Karpas-422 (cell line): ENCODE data around the gene BSPRY. TPM values are rescaled to one million over a fixed set of nuclear protein-coding genes. Genes with fewer than 3 reads are reported as not detected.
A peak's percentile ranks its signal among the peaks of the same experiment; 100 is the strongest.

Experiments used
- DNase-seq: peaks from one replicate; pipeline ENCODE4 v3.0.0-alpha.2; 2015
- H2AFZ ChIP-seq: fragments of 200-600 bp; sonication (generic); 2 replicates; pipeline ENCODE4 v1.6.1; 2014; ENCODE audit warnings: antibody characterized with exemption, low read length, mixed read lengths
- H3K27ac ChIP-seq: fragments of 200-600 bp; sonication (generic); 2 replicates; pipeline ENCODE4 v1.5.1; 2014; ENCODE audit warnings: mild to moderate bottlenecking, low read length, moderate library complexity
- H3K27me3 ChIP-seq: fragments of 200-600 bp; sonication (generic); 2 replicates; pipeline ENCODE4 v1.6.1; 2014; ENCODE audit warnings: low read length, mixed read lengths
- H3K36me3 ChIP-seq: fragments of 200-600 bp; sonication (generic); 2 replicates; pipeline ENCODE4 v1.6.1; 2014; ENCODE audit warnings: low read length, mixed read lengths; ENCODE audit not compliant: insufficient read depth
- H3K4me1 ChIP-seq: fragments of 200-600 bp; sonication (generic); 2 replicates; pipeline ENCODE4 v1.6.1; 2014; ENCODE audit warnings: mild to moderate bottlenecking, low read length, mixed read lengths
- H3K4me2 ChIP-seq: fragments of 200-600 bp; sonication (generic); 2 replicates; pipeline ENCODE4 v1.6.1; 2014; ENCODE audit warnings: low read length, low read depth, mild to moderate bottlenecking; ENCODE audit not compliant: poor library complexity, severe bottlenecking
- H3K4me3 ChIP-seq: fragments of 200-600 bp; sonication (generic); 2 replicates; pipeline ENCODE4 v1.5.1; 2014; ENCODE audit warnings: mild to moderate bottlenecking, antibody characterized with exemption, low read length, mixed read lengths
- H3K79me2 ChIP-seq: fragments of 200-600 bp; sonication (generic); 2 replicates; pipeline ENCODE4 v1.6.1; 2014; ENCODE audit warnings: mild to moderate bottlenecking, low read length, mixed read lengths
- H3K9ac ChIP-seq: fragments of 200-600 bp; sonication (generic); 2 replicates; pipeline ENCODE4 v1.6.0; 2014; ENCODE audit warnings: low read length
- H3K9me2 ChIP-seq: fragments of 200-600 bp; sonication (generic), shearing (Covaris generic); replicated peaks from 2 replicates; pipeline ENCODE4 v1.6.0; 2014; ENCODE audit warnings: mild to moderate bottlenecking, low read length, moderate library complexity; ENCODE audit not compliant: insufficient read depth
- H3K9me3 ChIP-seq: fragments of 300-700, 200-600 bp; sonication (generic); 2 replicates; pipeline ENCODE4 v1.6.1; 2014; ENCODE audit warnings: low read length, mixed read lengths
- H4K20me1 ChIP-seq: fragments of 200-600 bp; sonication (generic); 2 replicates; pipeline ENCODE4 v1.6.1; 2014; ENCODE audit warnings: mild to moderate bottlenecking, antibody characterized with exemption, low read length, low read depth; ENCODE audit not compliant: insufficient read depth
- total RNA-seq: library from RNA; depleted of rRNA; stranded (reverse); fragments of >200 nt; shearing (Covaris generic); gene quantifications from 2 replicates; pipeline ENCODE4 v1.2.3, GENCODE V29; 2014; ENCODE audit warnings: low replicate concordance

Gene BSPRY
- total RNA-seq, 1 experiment from 2014 or later: not detected

DNA sequence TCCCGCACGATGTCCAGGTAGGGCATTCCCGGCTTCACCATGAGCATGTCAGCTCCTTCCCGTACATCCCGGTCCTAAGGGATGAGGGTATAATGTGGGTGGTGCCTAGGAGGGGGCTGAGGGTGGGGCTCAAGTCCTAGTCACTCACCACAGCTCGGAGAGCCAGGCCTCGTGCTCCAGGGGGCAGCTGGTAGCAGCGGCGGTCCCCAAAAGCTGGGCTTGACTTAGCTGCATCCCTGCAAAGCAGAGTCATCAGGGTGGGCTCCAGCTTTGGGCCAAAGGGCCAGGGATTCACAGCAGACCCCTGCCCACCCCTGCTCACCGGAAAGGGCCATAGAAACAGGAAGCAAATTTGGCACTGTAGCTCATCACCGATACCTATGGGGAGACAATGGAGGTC lies 40.1 kb downstream of the BSPRY start:
- no peaks in the 10 kb centered on the region for H3K4me1 ChIP-seq
- H3K9me3 ChIP-seq: no peaks in the 10 kb centered on the region
- no peaks in the 10 kb centered on the region for H3K79me2 ChIP-seq
- peaks cover 6% of the 10 kb centered on the region; the same call in 1 of the 2 replicates for H3K36me3 ChIP-seq
- no peak overlapping the region for H3K9ac ChIP-seq
- no peak overlapping the region for H3K4me2 ChIP-seq
- no peak overlapping the region for H3K4me3 ChIP-seq
- H3K27me3 ChIP-seq: no peaks in the 10 kb centered on the region
- no peaks in the 10 kb centered on the region for H4K20me1 ChIP-seq
- H3K9me2 ChIP-seq: no peaks in the 10 kb centered on the region
- no peak overlapping the region for H2AFZ ChIP-seq
- DNase-seq: no peak
- H3K27ac ChIP-seq: no peak overlapping the region

DNA sequence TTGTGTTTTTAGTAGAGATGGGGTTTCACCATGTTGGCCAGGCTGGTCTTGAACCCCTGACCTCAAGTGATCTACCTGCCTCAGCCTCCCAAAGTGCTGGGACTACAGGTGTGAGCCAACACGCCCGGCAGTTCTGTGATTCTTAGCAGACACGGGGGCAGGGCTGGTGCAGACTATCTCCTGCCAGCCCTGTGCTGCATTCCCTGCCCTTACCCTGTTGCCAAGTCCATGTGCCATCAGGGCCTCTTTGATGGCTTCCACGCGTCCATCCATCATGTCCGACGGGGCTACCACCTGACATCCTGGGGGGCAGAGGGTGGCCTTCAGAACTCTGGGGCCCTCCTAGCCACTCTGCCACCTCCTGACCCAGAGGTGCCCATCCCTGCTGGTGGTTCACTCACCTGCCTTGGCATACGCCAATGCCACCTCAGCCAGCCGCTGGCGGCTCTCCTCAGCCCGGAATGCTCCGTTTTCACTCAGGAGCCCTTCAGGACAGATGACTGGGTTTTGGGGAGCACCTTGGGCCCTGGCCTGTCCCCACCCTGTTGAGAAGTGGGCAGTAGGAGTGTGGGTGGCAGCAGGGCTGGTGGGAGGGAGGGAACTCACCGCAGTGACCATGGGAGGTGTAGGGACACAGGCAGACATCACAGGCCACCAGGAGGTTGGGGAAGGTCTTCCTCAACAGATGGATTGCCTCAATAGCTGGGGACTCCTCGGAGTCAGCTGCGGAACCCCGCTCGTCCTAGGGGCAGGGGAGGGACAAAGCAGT lies 41.0 kb downstream of the BSPRY start:
- Histone ChIP-seq H3K27ac (no peak overlapping the region), H3K4me2 (no peak overlapping the region), H2AFZ (no peak overlapping the region), H4K20me1 (no peaks in the 10 kb centered on the region), H3K9me2 (no peaks in the 10 kb centered on the region), H3K79me2 (no peaks in the 10 kb centered on the region), H3K9me3 (no peaks in the 10 kb centered on the region), H3K4me3 (no peak overlapping the region), H3K27me3 (no peaks in the 10 kb centered on the region), H3K9ac (no peak overlapping the region), H3K4me1 (no peaks in the 10 kb centered on the region), H3K36me3 (peaks cover 6% of the 10 kb centered on the region; the same call in 1 of the 2 replicates)
- no peak for DNase-seq

DNA sequence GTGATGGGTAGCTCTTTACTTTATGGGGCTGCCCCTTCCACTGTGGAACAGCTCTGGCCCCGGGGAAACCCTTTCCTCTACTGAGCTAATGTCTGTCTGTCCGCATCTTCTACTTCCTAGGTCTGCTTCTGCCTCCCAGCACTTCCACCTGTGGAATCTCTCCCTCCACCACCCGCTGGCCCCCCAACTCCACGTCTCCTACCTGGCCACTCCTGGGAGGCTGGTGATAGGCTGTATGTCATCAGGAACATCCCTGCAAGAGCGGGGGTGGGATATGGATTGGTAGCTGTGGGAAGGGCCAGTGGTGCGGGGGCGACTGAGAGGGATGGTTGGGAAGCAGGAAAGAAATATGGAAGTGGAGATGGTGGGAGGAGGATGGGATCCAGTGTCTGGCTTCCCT lies 42.6 kb downstream of the BSPRY start:
- Histone ChIP-seq H3K36me3 (peaks cover 6% of the 10 kb centered on the region; the same call in 1 of the 2 replicates), H3K4me3 (no peak overlapping the region), H3K27me3 (no peaks in the 10 kb centered on the region), H3K4me1 (no peaks in the 10 kb centered on the region), H3K9ac (no peak overlapping the region), H3K27ac (no peak overlapping the region), H4K20me1 (no peaks in the 10 kb centered on the region), H2AFZ (no peak overlapping the region), H3K9me2 (no peaks in the 10 kb centered on the region), H3K79me2 (no peaks in the 10 kb centered on the region), H3K4me2 (no peak overlapping the region), H3K9me3 (no peaks in the 10 kb centered on the region)
- no peak for DNase-seq

DNA sequence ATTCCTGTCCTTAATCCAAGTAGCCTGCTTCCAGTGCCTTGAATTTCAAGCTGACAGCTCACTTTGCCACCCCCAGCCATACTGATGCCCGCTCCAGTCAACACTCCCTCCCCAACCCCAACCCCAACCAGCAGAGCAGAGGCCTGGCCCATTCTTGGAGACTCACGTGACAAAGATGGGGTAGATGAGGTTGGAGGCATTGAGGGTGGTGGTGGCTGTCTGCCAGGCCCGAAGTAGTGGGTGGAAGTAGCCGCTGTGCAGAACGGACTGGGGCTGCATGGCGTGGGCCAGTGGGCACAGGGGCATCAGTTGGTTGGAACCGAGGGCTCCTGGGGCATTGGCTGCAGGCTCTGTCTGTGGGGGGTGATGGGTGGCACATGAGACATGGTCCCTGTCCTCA lies 43.9 kb downstream of the BSPRY start:
- Histone ChIP-seq H3K4me1 (no peaks in the 10 kb centered on the region), H3K9me2 (no peaks in the 10 kb centered on the region), H3K36me3 (0 out of 2 replicates have a peak, but pooled peaks cover 2% of the 10 kb centered on the region), H4K20me1 (no peaks in the 10 kb centered on the region), H3K27ac (no peak overlapping the region), H3K27me3 (no peaks in the 10 kb centered on the region), H3K79me2 (peaks cover 4% of the 10 kb centered on the region; the same call in 1 of the 2 replicates), H3K4me3 (no peak overlapping the region), H3K4me2 (no peak overlapping the region), H2AFZ (no peak overlapping the region), H3K9ac (no peak overlapping the region), H3K9me3 (no peaks in the 10 kb centered on the region)
- no peak for DNase-seq

DNA sequence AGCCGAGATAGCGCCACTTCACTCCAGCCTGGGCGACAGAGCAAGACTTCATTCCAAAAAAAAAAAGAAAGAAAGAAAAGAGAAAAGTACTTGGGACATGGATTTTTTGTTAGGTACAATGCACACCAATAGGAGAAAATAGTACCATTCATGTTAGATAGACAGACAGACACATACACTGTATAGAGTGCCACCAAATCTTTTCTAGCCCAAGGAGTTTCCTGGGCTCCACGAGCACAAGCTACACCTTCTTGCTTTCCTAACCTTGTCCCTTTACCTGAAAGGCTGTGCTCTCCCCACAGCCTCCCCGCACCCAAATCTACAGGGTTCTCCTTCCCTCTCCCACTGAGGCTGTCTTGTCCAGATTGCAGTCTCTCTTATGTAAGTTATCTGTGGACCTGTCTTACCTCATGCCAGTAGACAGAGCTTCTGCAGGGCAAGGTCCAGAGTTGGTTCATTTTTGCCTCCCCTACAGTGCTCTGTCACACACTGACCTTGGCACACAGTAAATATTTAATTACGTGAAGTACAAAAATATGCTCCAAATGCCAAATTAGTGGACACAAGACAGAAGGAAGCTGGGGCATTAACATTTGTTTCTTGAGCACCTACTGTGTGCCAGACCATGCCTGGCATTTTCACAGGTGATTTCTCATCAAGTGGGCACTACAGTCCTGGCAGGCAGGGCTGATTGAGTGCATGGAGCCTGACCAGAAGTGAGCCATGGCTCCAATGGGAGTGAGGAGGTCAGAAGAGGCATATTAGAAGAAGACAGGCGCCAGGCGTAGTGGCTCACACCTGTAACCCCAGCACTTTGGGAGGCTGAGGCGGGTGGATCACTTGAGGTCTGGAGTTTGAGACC lies 45.9 kb downstream of the BSPRY start:
- Histone ChIP-seq H3K9me2 (no peaks in the 10 kb centered on the region), H3K4me1 (peaks cover 7% of the 10 kb centered on the region), H3K4me2 (no peak overlapping the region), H3K27me3 (no peaks in the 10 kb centered on the region), H3K27ac (no peak overlapping the region), H2AFZ (no peak overlapping the region), H4K20me1 (no peaks in the 10 kb centered on the region), H3K36me3 (no peaks in the 10 kb centered on the region), H3K4me3 (no peak overlapping the region), H3K79me2 (peaks cover 24% of the 10 kb centered on the region), H3K9ac (no peak overlapping the region), H3K9me3 (no peaks in the 10 kb centered on the region)
- DNase-seq: no peak

DNA sequence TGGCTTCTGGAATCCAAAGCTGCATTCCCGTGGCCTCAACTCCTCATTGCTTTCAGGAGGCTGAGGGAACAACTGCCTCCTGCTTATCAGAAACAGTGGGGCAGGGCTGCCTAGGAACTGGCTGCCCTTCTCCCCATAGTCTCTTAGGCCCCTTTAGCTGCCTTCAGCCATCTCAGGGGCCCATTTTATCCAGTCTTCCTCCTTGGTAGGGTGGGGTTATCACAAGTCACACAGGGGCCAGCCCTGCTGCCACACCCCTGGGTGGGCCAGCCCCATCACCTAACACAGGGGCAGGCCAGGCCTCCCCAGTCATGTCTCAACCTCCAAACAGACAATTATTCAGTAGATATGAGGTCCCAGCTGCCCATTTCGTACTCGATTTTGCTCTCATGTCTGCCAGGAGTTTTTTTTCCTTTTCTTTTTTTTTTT lies 47.9 kb downstream of the BSPRY start:
- Histone ChIP-seq H3K79me2 (peaks cover 31% of the 10 kb centered on the region), H4K20me1 (no peaks in the 10 kb centered on the region), H3K27me3 (no peaks in the 10 kb centered on the region), H3K9ac (no peak overlapping the region), H3K9me2 (no peaks in the 10 kb centered on the region), H2AFZ (no peak overlapping the region), H3K4me2 (no peak overlapping the region), H3K4me3 (no peak overlapping the region), H3K36me3 (no peaks in the 10 kb centered on the region), H3K9me3 (no peaks in the 10 kb centered on the region), H3K27ac (no peak overlapping the region), H3K4me1 (peaks cover 16% of the 10 kb centered on the region)
- no peak for DNase-seq

DNA sequence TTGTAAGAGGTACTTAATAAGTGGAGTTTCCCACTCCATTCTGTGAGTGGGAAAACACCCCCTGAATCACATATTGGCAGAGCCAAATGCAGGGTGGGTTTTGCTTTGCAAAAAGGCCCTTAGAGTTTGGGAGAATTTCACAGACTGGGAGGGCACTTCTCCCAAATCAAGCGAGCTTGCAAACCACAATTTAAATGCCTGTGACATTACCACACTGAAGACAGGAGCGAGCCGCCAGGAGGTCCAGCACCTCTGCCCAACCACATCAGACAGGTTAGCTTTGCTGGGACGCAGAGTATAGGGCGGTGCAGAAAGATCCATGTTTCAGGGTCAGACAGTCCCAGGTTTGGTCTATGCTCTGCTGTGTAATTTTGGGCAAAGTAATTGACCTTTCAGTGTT lies 49.5 kb downstream of the BSPRY start:
- no peaks in the 10 kb centered on the region for H4K20me1 ChIP-seq
- H3K4me3 ChIP-seq: no peak overlapping the region
- no peak overlapping the region for H2AFZ ChIP-seq
- H3K4me2 ChIP-seq: no peak overlapping the region
- H3K4me1 ChIP-seq: peaks cover 16% of the 10 kb centered on the region
- no peaks in the 10 kb centered on the region for H3K36me3 ChIP-seq
- no peak for DNase-seq
- H3K27ac ChIP-seq: no peak overlapping the region
- no peak overlapping the region for H3K9ac ChIP-seq
- no peaks in the 10 kb centered on the region for H3K27me3 ChIP-seq
- no peaks in the 10 kb centered on the region for H3K9me2 ChIP-seq
- no peaks in the 10 kb centered on the region for H3K9me3 ChIP-seq
- peaks cover 31% of the 10 kb centered on the region for H3K79me2 ChIP-seq

DNA sequence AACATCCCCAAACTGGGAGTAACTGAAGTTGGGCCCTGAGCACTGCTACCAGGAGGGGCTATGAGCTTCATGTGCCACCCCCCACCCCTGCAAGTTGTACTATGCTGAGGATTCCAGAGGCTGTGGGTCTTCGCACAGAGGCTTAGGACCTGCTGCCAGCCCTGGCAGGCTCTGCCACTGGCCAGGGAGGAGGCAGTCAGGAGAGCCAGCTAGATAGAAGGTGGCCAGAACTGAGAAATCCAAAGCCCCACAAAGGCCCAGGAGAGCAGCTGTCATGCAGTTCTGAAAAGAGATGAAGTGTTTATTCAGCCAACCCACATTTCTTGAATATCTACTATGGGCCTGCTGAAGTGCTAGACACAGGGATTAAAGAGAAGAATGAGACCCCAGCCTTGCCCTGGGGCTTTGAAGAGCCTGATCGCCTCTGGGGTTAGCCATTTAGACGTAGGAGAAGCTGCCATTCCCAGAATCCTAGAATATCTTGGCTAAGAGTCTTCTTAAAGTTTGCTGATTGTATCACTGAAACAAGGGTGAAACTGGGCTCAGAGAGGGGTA lies 50.4 kb downstream of the BSPRY start:
- Histone ChIP-seq H3K4me1 (peaks cover 16% of the 10 kb centered on the region), H4K20me1 (no peaks in the 10 kb centered on the region), H3K9me2 (no peaks in the 10 kb centered on the region), H3K9me3 (no peaks in the 10 kb centered on the region), H3K9ac (peak overlapping the region; percentile 94), H3K36me3 (no peaks in the 10 kb centered on the region), H3K79me2 (peaks cover 31% of the 10 kb centered on the region), H3K4me2 (peak overlapping the region; percentile 85), H3K27me3 (no peaks in the 10 kb centered on the region), H2AFZ (no peak overlapping the region), H3K4me3 (peak overlapping the region; percentile 99), H3K27ac (no peak overlapping the region)
- DNase-seq: no peak
